ENCODE results near the gene SAMSN1. TPM values are rescaled to one million over a fixed set of nuclear protein-coding genes. Genes with fewer than 3 reads are reported as not detected.

The SAMSN1 gene
- total RNA-seq, 1 experiment from 2014 or later: 2.8 TPM

DNA sequence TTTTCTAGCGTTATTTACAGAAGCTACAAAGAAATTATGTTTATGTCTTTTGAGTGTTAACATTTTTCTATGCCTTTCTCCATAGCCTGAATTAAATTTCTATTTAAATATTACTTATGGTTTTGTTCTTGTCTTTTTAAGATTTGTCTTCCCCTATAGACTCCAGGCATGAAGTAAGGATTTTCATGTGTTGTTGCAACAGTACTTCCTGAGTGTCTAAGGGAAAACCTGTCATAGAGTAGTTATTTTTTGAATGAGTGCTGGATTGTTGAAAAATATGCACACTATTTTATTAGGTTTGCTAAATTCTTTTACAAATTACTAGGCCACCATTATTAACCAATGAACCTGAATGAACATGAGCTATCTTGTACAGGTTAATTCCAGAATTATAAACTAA lies 27.1 kb downstream of the SAMSN1 start:
- Histone ChIP-seq H3K4ac (ENCODE audit: low read depth, low read length) (no peak overlapping the region), H3K4me1 (ENCODE audit: insufficient read depth, low read length) (peaks cover 2% of the 10 kb centered on the region; the same call in 1 of the 2 replicates), H4K91ac (ENCODE audit: insufficient read length, low read depth, low read length) (no peak overlapping the region), H2BK15ac (ENCODE audit: low read depth, low read length) (no peak overlapping the region), H3K27me3 (ENCODE audit: insufficient read depth, low read length) (no peaks in the 10 kb centered on the region), H4K8ac (replicated peaks; ENCODE audit: insufficient read length, low read depth, low read length) (no peak overlapping the region), H2BK5ac (ENCODE audit: insufficient read length, low read length) (no peak overlapping the region), H3K18ac (ENCODE audit: insufficient read length, low read depth, low read length) (no peak overlapping the region), H4K20me1 (ENCODE audit: control insufficient read depth, insufficient read depth, insufficient read length) (no peaks in the 10 kb centered on the region), H3T11ph (ENCODE audit: low read length) (no peak overlapping the region), H3K23me2 (ENCODE audit: insufficient read length, low read depth, low read length, poor library complexity, severe bottlenecking) (no peaks in the 10 kb centered on the region), H3K56ac (ENCODE audit: insufficient read length, low read depth, low read length) (no peak overlapping the region), H2AFZ (ENCODE audit: low read length) (no peak overlapping the region), H2BK12ac (ENCODE audit: insufficient read length, low read depth, low read length) (no peak overlapping the region), H3K27ac (ENCODE audit: insufficient read length, low read depth, low read length) (no peak overlapping the region), H2AK5ac (ENCODE audit: insufficient read length, low read length) (no peak overlapping the region), H2BK20ac (ENCODE audit: low read depth, low read length, poor library complexity, severe bottlenecking) (no peak overlapping the region), H3K23ac (ENCODE audit: insufficient read length, low read depth, low read length) (no peak overlapping the region), H3K9me3 (ENCODE audit: control insufficient read depth, low read depth, low read length) (no peaks in the 10 kb centered on the region), H4K5ac (ENCODE audit: insufficient read length, low read depth, low read length) (no peak overlapping the region), H3K79me2 (ENCODE audit: insufficient read depth, low read length) (no peaks in the 10 kb centered on the region), H2BK120ac (ENCODE audit: low read depth, low read length, poor library complexity, severe bottlenecking) (no peak overlapping the region), H3K79me1 (ENCODE audit: insufficient read depth, low read depth, low read length, poor library complexity, severe bottlenecking) (no peaks in the 10 kb centered on the region), H3K4me2 (ENCODE audit: insufficient read depth, insufficient read length, low read length) (no peak overlapping the region), H3K14ac (ENCODE audit: insufficient read depth, low read length) (no peak overlapping the region), H3K9ac (ENCODE audit: extremely low read depth, insufficient read length, low read length) (no peak overlapping the region)
- no peaks in the 10 kb centered on the region; a peak in 1 of 5 replicates for H3K9me3 Mint-ChIP-seq
- no peak overlapping the region for H3K27ac Mint-ChIP-seq
- H3K27me3 Mint-ChIP-seq (ENCODE audit: low read depth): no peaks in the 10 kb centered on the region
- no peak overlapping the region for H3K4me3 Mint-ChIP-seq
- H3K36me3 Mint-ChIP-seq (ENCODE audit: insufficient read depth in 1 of 3, low read depth in 3 of 3): no peaks in the 10 kb centered on the region
- WGBS (ENCODE audit: extremely low coverage, insufficient read length, low lambda C conversion rate): no CpG with 5 or more reads among the region's 1 CpG
- no peak for DNase-seq
- peaks cover 8% of the 10 kb centered on the region in 2 experiments for H3K4me1 Mint-ChIP-seq
- TF ChIP-seq, protein P1, sequence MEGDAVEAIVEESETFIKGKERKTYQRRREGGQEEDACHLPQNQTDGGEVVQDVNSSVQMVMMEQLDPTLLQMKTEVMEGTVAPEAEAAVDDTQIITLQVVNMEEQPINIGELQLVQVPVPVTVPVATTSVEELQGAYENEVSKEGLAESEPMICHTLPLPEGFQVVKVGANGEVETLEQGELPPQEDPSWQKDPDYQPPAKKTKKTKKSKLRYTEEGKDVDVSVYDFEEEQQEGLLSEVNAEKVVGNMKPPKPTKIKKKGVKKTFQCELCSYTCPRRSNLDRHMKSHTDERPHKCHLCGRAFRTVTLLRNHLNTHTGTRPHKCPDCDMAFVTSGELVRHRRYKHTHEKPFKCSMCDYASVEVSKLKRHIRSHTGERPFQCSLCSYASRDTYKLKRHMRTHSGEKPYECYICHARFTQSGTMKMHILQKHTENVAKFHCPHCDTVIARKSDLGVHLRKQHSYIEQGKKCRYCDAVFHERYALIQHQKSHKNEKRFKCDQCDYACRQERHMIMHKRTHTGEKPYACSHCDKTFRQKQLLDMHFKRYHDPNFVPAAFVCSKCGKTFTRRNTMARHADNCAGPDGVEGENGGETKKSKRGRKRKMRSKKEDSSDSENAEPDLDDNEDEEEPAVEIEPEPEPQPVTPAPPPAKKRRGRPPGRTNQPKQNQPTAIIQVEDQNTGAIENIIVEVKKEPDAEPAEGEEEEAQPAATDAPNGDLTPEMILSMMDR (conservative IDR thresholded peaks at IDR 0.05): no peak

Data from H9 (cell line).